ENCODE data around the gene PRIMA1.

PRIMA1 gene

GRCh38 chr14:93717668-93718320 lies 70.5 kb downstream of the PRIMA1 start:
- H3K4me3 ChIP-seq (ENCODE audit: low read length) = no peak overlapping the region
- DNase-seq (ENCODE audit: low read depth, low spot score) = no peak

- DNase-seq (ENCODE audit: low read depth, low spot score) = no peak
- no peak overlapping the region for H3K4me3 ChIP-seq (ENCODE audit: low read length)
Observed at GRCh38 chr14:93716746-93717667, 71.3 kb downstream of the PRIMA1 start.

DNA sequence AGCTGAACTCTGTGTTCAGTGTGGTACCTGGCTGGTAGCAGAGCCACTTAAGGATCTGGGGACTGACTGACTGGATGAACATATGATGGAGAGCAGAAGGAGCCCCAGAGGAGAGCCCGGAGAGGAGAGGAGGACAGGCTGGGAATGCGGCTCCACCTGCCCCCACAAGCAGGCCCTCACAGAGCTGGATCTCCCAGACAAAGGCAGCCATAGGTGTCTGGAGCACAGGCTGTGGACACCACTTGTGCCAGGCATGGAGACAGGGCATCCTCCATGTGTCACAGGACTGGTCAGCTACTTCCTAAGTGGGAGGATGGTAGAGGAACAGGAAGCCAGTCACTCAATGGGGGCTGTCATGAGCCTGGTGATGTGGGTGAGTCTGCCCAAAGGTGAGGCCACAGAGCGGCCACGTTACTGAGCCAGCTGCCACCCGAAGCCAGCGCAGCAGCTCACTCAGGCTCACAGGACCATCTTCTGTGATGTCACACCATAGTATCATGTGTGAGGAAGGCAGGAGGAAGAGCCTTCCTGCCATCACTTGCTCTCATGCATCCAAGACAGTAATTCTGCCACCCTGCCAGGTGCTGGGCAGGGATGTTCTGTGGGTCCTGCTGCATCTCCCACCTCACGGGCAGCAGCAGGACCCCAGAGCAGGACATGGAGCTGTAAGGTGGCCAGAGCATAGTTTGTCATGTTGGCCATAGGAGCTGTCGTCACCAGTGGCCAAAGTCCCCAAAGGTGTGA lies 72.1 kb downstream of the PRIMA1 start:
- no peak overlapping the region for H3K4me3 ChIP-seq (ENCODE audit: low read length)
- DNase-seq (ENCODE audit: low read depth, low spot score) = no peak

- DNase-seq (ENCODE audit: low read depth, low spot score) = no peak
- H3K4me3 ChIP-seq (ENCODE audit: low read length) = no peak overlapping the region
Observed at GRCh38 chr14:93715279-93715927, 72.9 kb downstream of the PRIMA1 start.

DNA sequence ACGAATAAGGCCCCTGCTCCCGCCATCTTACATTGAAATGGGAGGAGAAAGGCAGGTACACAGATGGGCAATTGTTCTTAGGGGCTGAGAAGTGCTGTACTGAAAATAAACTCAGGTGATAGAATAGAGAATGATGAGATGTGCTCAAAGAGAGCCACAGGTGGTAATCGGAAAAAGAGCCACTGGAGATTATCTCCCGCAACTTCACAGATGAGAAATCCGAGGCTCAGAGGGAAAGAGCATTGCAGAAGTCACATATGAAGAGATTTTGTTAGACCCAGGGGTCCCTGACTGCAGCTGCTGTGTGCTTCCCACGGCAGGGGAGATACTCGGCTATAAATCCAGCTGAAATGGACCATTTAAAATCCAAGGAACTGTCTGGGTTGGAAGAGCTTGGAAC lies 73.7 kb downstream of the PRIMA1 start:
- no peak overlapping the region for H3K4me3 ChIP-seq (ENCODE audit: low read length)
- DNase-seq (ENCODE audit: low read depth, low spot score) = no peak

- no peak for DNase-seq (ENCODE audit: low read depth, low spot score)
- no peak overlapping the region for H3K4me3 ChIP-seq (ENCODE audit: low read length)
Observed at GRCh38 chr14:93713726-93714405, 74.4 kb downstream of the PRIMA1 start.

DNA sequence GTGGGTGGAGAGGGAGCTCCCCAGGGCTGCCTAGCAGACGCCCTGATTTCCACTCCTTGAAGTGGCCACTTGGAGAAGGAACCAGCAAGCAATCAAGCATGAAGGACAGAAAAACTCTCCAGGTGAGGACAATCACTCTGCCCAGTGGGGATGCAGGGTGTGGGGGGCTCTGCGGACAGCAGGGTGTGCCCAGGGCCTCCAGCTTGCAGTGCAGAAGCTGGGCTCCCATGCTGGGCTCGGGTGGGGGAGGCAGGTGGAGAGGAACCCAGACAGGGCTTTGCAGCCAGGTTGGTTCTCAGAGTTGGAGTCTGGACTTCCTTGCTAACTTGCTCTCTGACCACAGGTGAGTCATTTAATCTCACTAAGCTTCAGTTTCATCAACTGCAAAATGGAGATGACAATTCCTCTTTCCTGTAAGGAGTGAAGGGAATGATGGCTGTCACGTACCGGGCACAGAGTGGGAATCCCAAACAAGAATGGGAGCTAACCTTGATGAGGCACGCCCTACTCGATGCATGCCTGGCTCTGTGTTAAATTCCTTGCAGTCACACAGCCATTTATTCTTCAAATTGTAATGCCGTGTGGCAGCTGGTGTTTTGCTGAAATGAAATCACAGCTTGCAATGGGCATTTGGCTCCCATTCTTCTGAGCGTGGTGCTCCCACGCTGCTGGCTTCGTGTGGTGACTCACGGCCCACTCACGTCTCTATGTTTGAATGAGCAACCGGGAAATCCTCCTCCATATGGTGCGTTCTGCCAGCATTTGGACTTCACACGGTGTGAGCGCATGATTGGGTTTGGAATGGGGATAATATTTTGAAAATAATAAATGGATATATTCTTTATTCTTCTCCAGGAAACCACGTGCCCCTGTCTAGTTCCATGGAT lies 75.2 kb downstream of the PRIMA1 start:
- H3K4me3 ChIP-seq (ENCODE audit: low read length) = no peak overlapping the region
- no peak for DNase-seq (ENCODE audit: low read depth, low spot score)

GRCh38 chr14:93712079-93712837 lies 76.0 kb downstream of the PRIMA1 start:
- H3K4me3 ChIP-seq (ENCODE audit: low read length) = no peak overlapping the region
- DNase-seq (ENCODE audit: low read depth, low spot score) = no peak

- H3K4me3 ChIP-seq (ENCODE audit: low read length) = no peak overlapping the region
- DNase-seq (ENCODE audit: low read depth, low spot score) = no peak
Observed at GRCh38 chr14:93709249-93709648, 79.0 kb downstream of the PRIMA1 start.

DNA sequence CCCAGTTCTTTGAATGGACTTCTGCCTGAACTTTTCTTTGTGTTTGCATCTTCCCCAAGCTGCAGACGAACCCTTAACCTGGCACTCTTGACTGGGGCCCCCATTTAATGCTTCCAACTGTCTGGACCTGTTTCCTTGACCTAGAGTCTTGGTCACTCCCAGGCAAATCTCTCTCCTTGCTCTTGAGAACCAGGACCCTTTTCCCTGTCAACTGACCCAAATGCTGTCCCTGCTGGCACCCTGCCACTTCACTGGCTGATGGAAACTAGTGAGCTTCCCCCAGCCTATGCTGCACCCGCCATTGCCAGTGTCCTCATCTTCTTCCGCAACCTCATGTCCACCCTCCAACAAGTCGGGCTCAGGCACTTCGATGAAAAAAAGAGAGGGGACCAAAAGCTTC lies 79.5 kb downstream of the PRIMA1 start:
- DNase-seq (ENCODE audit: low read depth, low spot score) = no peak
- H3K4me3 ChIP-seq (ENCODE audit: low read length) = no peak overlapping the region

DNA sequence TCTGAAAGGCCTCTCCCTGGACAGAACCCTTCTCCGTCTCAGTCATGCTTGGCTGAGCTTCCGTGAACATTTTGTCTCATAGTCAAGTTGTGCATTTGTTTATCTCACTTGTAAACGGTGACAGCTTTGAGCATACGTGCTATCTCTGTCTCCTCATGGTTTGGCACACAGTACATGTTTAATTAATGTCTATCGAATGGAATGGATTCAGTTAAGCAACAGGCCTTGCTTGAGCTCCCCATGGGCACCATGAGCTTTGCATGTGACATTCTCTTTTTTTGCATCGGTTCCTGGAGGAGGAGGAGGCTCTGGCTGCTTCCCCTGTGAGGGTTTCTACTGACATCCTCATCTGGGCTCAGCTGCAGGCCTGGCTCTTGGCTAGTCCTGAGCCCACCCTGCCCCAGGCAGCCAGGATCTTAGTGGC lies 80.0 kb downstream of the PRIMA1 start:
- no peak for DNase-seq (ENCODE audit: low read depth, low spot score)

DNA sequence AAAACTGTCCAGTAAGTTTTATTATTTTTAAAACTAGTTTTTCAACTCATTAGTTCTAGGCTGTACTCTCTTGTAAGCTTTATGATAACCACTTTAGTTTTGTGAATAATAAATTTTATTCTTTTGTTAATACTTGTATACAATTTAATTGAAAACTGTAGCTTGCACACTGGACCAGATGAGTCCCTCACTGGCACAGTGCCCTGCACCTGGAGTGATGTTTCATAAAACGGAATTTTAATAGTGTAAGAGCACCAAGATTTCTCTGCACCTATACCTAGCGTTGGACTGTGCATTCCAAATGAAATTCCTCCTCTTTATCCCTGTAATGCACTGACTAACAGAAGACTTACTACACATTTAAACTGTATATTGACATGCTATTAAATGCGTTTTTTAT lies 80.8 kb downstream of the PRIMA1 start:
- no peak for DNase-seq (ENCODE audit: low read depth, low spot score)

More for the DNA sequence above, 80.0 kb downstream of the PRIMA1 start:
- no peak overlapping the region for H3K4me3 ChIP-seq (ENCODE audit: low read length)

GRCh38 chr14:93706360-93706955 lies 81.8 kb downstream of the PRIMA1 start:
- DNase-seq (ENCODE audit: low read depth, low spot score) = no peak
- H3K4me3 ChIP-seq (ENCODE audit: low read length) = no peak overlapping the region

More for the DNA sequence above, 80.8 kb downstream of the PRIMA1 start:
- no peak overlapping the region for H3K4me3 ChIP-seq (ENCODE audit: low read length)

DNA sequence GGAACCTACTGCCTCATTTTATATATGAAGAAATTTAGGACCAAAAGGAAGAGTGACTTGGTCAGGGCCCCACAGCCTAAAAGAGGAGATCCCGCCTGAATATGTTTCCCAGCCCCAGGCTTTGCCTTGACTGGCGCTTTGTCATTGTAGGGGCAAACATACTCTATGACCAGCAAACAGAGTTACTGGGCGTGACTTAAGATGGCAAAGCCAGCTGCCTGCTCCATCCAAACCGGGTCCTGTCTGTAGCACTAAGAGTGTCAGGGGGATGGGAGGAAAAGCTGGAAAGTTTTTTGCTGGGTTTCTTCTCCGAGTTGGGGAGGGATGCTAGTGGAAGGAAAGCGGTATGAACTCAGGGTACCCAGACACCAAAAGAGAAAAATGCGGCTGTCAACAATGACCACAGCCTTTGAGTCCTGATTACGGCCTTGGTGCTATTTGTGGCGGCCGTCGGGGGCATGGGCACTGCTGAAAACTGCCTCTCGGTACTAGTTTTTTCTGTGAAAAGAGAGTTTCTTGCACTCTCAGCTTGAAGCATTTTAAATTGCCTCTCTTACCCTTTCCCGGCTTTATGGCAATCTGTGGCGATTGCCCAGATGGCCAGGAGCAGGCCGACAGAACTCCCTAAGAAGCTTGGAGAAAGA lies 82.7 kb downstream of the PRIMA1 start:
- no peak overlapping the region for H3K4me3 ChIP-seq (ENCODE audit: low read length)
- no peak for DNase-seq (ENCODE audit: low read depth, low spot score)

DNA sequence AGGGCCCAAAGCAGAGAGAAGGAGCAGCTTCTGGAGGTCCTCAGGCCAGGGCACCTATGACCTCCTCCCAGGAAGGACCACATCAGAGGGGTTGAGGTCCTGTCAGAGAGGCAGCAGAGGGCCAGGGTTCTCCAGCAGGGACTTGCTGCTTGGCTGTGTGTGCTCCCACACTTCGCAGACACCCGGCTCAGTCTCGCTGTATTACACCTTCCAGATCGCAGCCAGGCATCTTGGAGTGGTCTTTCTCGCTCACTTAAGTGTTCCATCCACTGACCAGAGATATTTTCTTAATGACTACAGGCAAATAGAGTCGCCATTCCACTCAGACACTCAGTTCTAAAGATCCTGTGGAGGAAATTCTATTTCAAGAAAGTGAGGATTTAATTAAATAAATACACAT lies 84.3 kb downstream of the PRIMA1 start:
- H3K4me3 ChIP-seq (ENCODE audit: low read length) = no peak overlapping the region
- DNase-seq (ENCODE audit: low read depth, low spot score) = no peak

DNA sequence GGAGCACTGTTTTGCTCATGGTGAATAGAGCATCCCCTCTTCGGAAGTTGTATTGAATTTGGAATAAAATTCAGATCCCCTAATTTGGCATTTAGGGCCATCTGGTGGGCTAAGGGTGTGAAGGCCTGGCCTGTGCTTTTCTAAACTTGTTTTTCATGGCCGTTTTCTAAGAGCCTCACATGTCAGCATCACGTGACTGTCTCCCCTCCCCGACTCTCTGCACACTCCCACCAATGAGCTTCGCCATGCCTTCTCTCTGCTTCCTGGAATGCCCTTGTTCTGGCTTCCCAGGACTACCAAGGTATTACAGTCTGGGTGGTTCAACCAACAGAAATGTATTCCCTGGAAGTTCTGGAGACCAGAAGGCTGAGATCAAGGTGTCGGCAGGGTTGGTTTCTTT lies 85.3 kb downstream of the PRIMA1 start:
- no peak for DNase-seq (ENCODE audit: low read depth, low spot score)
- no peak overlapping the region for H3K4me3 ChIP-seq (ENCODE audit: low read length)
